AG10803 (cell line): ENCODE results near the gene MAN1A1.
A peak's percentile ranks its signal among the peaks of the same experiment; 100 is the strongest.

Experiments used
- DNase-seq: peaks from one replicate; pipeline ENCODE4 v3.0.0; 2010; ENCODE audit warnings: low read depth
- H3K4me3 ChIP-seq: 2 replicates; pipeline ENCODE4 v1.5.1; 2011; ENCODE audit warnings: mild to moderate bottlenecking, low read length, control low read depth
- CTCF ChIP-seq: conservative IDR thresholded peaks from 2 replicates; pipeline ENCODE4 v1.5.1; 2011; ENCODE audit warnings: mild to moderate bottlenecking, low read length, control low read depth, inconsistent platforms

MAN1A1 gene

GRCh38 chr6:119182875-119183274 is 166.7 kb downstream of the MAN1A1 start:
- no peak for DNase-seq
- TF ChIP-seq CTCF = no peak
- H3K4me3 ChIP-seq = no peak overlapping the region

- no peak overlapping the region for H3K4me3 ChIP-seq
- no peak for DNase-seq
- no peak for TF ChIP-seq CTCF
These were observed 167.3 kb downstream of the MAN1A1 start for GRCh38 chr6:119182216-119182803.

GRCh38 chr6:119181046-119181445 is 168.5 kb downstream of the MAN1A1 start:
- DNase-seq = no peak
- no peak overlapping the region for H3K4me3 ChIP-seq
- TF ChIP-seq CTCF = no peak

GRCh38 chr6:119179842-119180241 is 169.7 kb downstream of the MAN1A1 start:
- DNase-seq = no peak
- H3K4me3 ChIP-seq = no peak overlapping the region
- no peak for TF ChIP-seq CTCF

GRCh38 chr6:119179062-119179461 is 170.5 kb downstream of the MAN1A1 start:
- no peak for TF ChIP-seq CTCF
- DNase-seq = no peak
- no peak overlapping the region for H3K4me3 ChIP-seq

GRCh38 chr6:119176445-119176844 is 173.1 kb downstream of the MAN1A1 start:
- DNase-seq = no peak
- TF ChIP-seq CTCF = no peak
- no peak overlapping the region for H3K4me3 ChIP-seq

- TF ChIP-seq CTCF = no peak
- no peak overlapping the region for H3K4me3 ChIP-seq
- DNase-seq = peak; percentile 59
These were observed 174.4 kb downstream of the MAN1A1 start for GRCh38 chr6:119174879-119175817.
